Posterior vena cava (tissue), 2 donors: ENCODE results near the gene ST8SIA2. TPM values are rescaled to one million over a fixed set of nuclear protein-coding genes. Genes with fewer than 3 reads are reported as not detected.

ENCODE experiments used
- DNase-seq: peaks from one replicate; pipeline ENCODE4 v3.0.0-alpha.2; 2020; ENCODE audit warnings: low spot score
- intact Hi-C, 2 donors: fragments of 100-400 bp; cut with DNase I; formaldehyde crosslinking; loops; one replicate each; pipeline versions ENCODE4 v1.14.1 to v1.14.2; 2022 to 2023
- total RNA-seq, 2 donors: library from RNA; stranded (reverse); fragmentation: NEBNext Ultra II Directional; extraction: Animal tissue kit (Norgen Biotek cat#: 25700); gene quantifications; one replicate each; pipeline ENCODE4 v1.2.1, GENCODE V29; 2021
- donor health status: DM: yes; HTN: yes; CAD: no.
- donor health status: DM: yes; HTN: yes; CAD: no.

The ST8SIA2 gene
- total RNA-seq, 2 donors from 2014 or later = not detected

GRCh38 chr15:92394309-92395097 lies 822 bp downstream of the ST8SIA2 start:
- no peak for DNase-seq
- intact Hi-C loops = no loop called here

- no peak for DNase-seq
- intact Hi-C loops = no loop called here
Observed at GRCh38 chr15:92395098-92395635, 1.5 kb downstream of the ST8SIA2 start.

- intact Hi-C loops = no loop called here
- no peak for DNase-seq
Observed at GRCh38 chr15:92399271-92399950, 5.7 kb downstream of the ST8SIA2 start.

- DNase-seq = no peak
- intact Hi-C loops = no loop called here
Observed at GRCh38 chr15:92400573-92400972, 6.9 kb downstream of the ST8SIA2 start.

GRCh38 chr15:92400980-92401787 lies 7.5 kb downstream of the ST8SIA2 start:
- no peak for DNase-seq
- intact Hi-C loops = no loop called here

GRCh38 chr15:92402751-92403150 lies 9.1 kb downstream of the ST8SIA2 start:
- intact Hi-C loops = no loop called here

GRCh38 chr15:92405942-92406341 lies 12.3 kb downstream of the ST8SIA2 start:
- DNase-seq = no peak
- intact Hi-C loops = no loop called here

More at GRCh38 chr15:92402751-92403150, 9.1 kb downstream of the ST8SIA2 start:
- no peak for DNase-seq

GRCh38 chr15:92407321-92407720 lies 13.6 kb downstream of the ST8SIA2 start:
- intact Hi-C loops = no loop called here
- DNase-seq = no peak

- DNase-seq = no peak
- intact Hi-C loops = no loop called here
Observed at GRCh38 chr15:92407916-92408315, 14.2 kb downstream of the ST8SIA2 start.

GRCh38 chr15:92409006-92409405 lies 15.3 kb downstream of the ST8SIA2 start:
- intact Hi-C loops = no loop called here
- DNase-seq = no peak

- no peak for DNase-seq
- intact Hi-C loops = no loop called here
Observed at GRCh38 chr15:92409521-92409920, 15.8 kb downstream of the ST8SIA2 start.

GRCh38 chr15:92410537-92410936 lies 16.9 kb downstream of the ST8SIA2 start:
- intact Hi-C loops = no loop called here
- DNase-seq = no peak

- no peak for DNase-seq
- intact Hi-C loops = no loop called here
Observed at GRCh38 chr15:92411256-92411655, 17.6 kb downstream of the ST8SIA2 start.

GRCh38 chr15:92413510-92413909 lies 19.8 kb downstream of the ST8SIA2 start:
- intact Hi-C loops = no loop called here

GRCh38 chr15:92415639-92416297 lies 22.1 kb downstream of the ST8SIA2 start:
- intact Hi-C loops = no loop called here
- no peak for DNase-seq

More at GRCh38 chr15:92413510-92413909, 19.8 kb downstream of the ST8SIA2 start:
- no peak for DNase-seq

GRCh38 chr15:92416557-92416956 lies 22.9 kb downstream of the ST8SIA2 start:
- DNase-seq = no peak

GRCh38 chr15:92417716-92418115 lies 24.0 kb downstream of the ST8SIA2 start:
- intact Hi-C loops = no loop called here
- DNase-seq = no peak

More at GRCh38 chr15:92416557-92416956, 22.9 kb downstream of the ST8SIA2 start:
- intact Hi-C loops = no loop called here

- intact Hi-C loops = no loop called here
- no peak for DNase-seq
Observed at GRCh38 chr15:92418864-92419263, 25.2 kb downstream of the ST8SIA2 start.

GRCh38 chr15:92421976-92422375 lies 28.3 kb downstream of the ST8SIA2 start:
- no peak for DNase-seq
- intact Hi-C loops = no loop called here
